ENCODE data around the gene CYP4B1. TPM values are rescaled to one million over a fixed set of nuclear protein-coding genes. Genes with fewer than 3 reads are reported as not detected.

CYP4B1 gene
- total and polyA plus RNA-seq, 10 of the 15 experiments (the other 5 are each of a cell fraction or from before 2014, with no cell fraction given): 0.38 TPM; not detected in 9

GRCh38 chr1:46822248-46822826, 23.5 kb downstream of the CYP4B1 start:
- no peaks in the 10 kb centered on the region for H4K20me1 ChIP-seq (ENCODE audit: control insufficient read depth, insufficient read depth)
- ChIA-PET RAD21 (ENCODE audit: unreplicated experiment) (no interaction called here), POLR2A (no interaction called here), CTCF (no interaction called here), SMC1A (ENCODE audit: uncharacterized antibody, unreplicated experiment) (no interaction called here)
- no peak overlapping the region for H3K27ac ChIP-seq (ENCODE audit: control insufficient read depth, insufficient read depth)
- no peak overlapping the region for H2AFZ ChIP-seq (ENCODE audit: control insufficient read depth, low read depth, low read length)
- H3K36me3 ChIP-seq (ENCODE audit: control insufficient read depth in 2 of 2, insufficient read depth in 2 of 2, low read length in 1 of 2): no peaks in the 10 kb centered on the region
- H3K79me2 ChIP-seq (ENCODE audit: control insufficient read depth, insufficient read depth, low read length): no peaks in the 10 kb centered on the region
- no peak for ATAC-seq
- WGBS (ENCODE audit: insufficient coverage, insufficient replicate concordance, low lambda C conversion rate, missing lambda C conversion rate): 61% methylated on average over 3 of the region's 3 CpGs
- no peak overlapping the region for H3K4me3 ChIP-seq
- no peak overlapping the region for H3K4me2 ChIP-seq (ENCODE audit: control insufficient read depth, insufficient read depth)
- H3K9me3 ChIP-seq (replicated peaks; ENCODE audit: control insufficient read depth, insufficient read depth, low read length): no peaks in the 10 kb centered on the region
- intact Hi-C loops (cut with micrococcal nuclease; ENCODE audit: unreplicated experiment) (no loop called here), in situ Hi-C loops (cut with MboI) (no loop called here)
- FAIRE-seq: no peak
- H3K27me3 ChIP-seq (replicated peaks in 1 of 2; ENCODE audit: control insufficient read depth in 2 of 2, insufficient read depth in 2 of 2, low read length in 1 of 2): no peaks in the 10 kb centered on the region
- DNase-seq (ENCODE audit: low read depth, low spot score): no peak
- no peak overlapping the region for H3K9ac ChIP-seq (ENCODE audit: control insufficient read depth, insufficient read depth, low read length)
- no peaks in the 10 kb centered on the region for H3K4me1 ChIP-seq (ENCODE audit: control insufficient read depth, insufficient read depth, low read length)
- BruUV-seq (replicated peaks): no TSS peak
- no peak for TF ChIP-seq STAT3 (IDR thresholded peaks at IDR 0.05; ENCODE audit: low read depth, low read length)
- no peak for TF ChIP-seq ZBTB11 (CRISPR knock-in tag; IDR thresholded peaks at IDR 0.05)
- TF ChIP-seq KDM1A (IDR thresholded peaks at IDR 0.05; ENCODE audit: borderline replicate concordance): no peak
- no peak for TF ChIP-seq PRDM15 (CRISPR knock-in tag; IDR thresholded peaks at IDR 0.05)
- TF ChIP-seq DPF2 (IDR thresholded peaks at IDR 0.05): no peak
- TF ChIP-seq RELA (IDR thresholded peaks at IDR 0.05; ENCODE audit: borderline replicate concordance, partially characterized antibody): no peak
- no peak for TF ChIP-seq CHD4 (IDR thresholded peaks at IDR 0.05)
- TF ChIP-seq NFIC (IDR thresholded peaks at IDR 0.05; ENCODE audit: low read depth, low read length): no peak
- TF ChIP-seq RELB (IDR thresholded peaks at IDR 0.05; ENCODE audit: low read depth): no peak
- TF ChIP-seq SP1 (IDR thresholded peaks at IDR 0.05; ENCODE audit: low read depth, low read length): no peak
- no peak for TF ChIP-seq CBFB (IDR thresholded peaks at IDR 0.05; ENCODE audit: low read depth)
- TF ChIP-seq HCFC1 (IDR thresholded peaks at IDR 0.05; ENCODE audit: low read length): no peak
- no peak for TF ChIP-seq BRCA1 (IDR thresholded peaks at IDR 0.05; ENCODE audit: low read depth, low read length)
- TF ChIP-seq MTA2 (IDR thresholded peaks at IDR 0.05; ENCODE audit: low read depth): no peak
- no peak for TF ChIP-seq TCF12 (IDR thresholded peaks at IDR 0.05; ENCODE audit: low read depth, low read length)
- TF ChIP-seq YBX1 (IDR thresholded peaks at IDR 0.05): no peak
- TF ChIP-seq ATF3 (IDR thresholded peaks at IDR 0.05; ENCODE audit: borderline replicate concordance, extremely low read depth, low read depth, low read length): no peak
- no peak for TF ChIP-seq IRF4 (IDR thresholded peaks at IDR 0.05; ENCODE audit: low read depth, low read length)

Measured in GM12878 (cell line).